ENCODE measurements around the gene POU2F1.

POU2F1 gene

DNA sequence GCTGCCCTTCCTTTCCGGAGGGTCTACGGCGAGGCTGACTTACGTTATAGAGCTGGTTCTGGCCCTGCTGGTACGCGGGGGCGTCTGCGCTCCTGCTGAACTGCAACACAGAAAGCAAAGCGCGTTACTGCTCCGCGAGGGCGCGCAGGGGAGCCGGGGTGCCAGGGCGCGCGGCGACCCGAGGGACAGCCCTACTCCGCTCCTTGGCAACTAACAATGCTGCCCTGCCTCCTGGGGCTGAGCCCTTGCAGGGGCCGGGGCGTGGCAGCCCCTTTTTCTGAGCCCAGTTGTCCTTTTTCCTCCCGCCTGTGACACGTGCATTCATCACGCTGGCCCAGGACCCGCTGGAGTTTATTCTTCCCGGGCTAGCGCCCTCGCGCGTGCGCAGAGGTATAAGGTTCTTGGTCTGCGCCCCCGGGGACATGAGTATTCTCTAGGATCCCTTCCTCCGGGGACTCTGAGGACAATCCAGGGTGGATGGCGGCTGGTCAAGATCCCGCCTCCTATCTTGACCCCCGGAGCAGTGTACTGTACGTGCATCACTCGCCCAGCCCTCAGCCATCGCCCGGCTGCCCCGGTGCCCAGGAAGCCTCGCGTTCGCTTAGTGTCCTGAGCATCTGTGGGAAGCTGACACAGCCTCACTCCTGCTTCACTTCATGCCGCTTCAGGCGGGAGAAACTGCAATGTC lies 218.8 kb downstream of the POU2F1 start:
- DNase-seq (ENCODE audit: low read depth in 1 of 2, low spot score in 1 of 2), result no peak

DNA sequence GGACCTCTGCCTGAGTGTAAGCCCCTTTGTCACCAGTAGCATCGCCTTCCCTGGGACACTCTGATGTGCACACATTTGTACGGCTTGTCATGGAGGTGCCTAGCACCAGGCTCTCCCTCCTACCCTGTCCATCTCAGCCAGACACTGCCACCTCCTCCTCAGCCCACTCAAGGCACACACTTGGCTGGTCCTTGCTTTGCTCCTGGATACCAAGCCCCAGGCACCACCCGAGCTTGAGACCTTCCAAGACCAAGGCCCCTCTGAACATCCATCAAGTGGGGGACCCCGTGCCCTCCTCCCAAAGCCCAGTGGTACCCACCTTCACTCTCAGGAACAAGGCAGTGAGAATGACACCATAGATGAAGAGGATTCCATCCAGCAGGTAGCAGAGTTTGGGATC lies 219.7 kb downstream of the POU2F1 start:
- no peak for DNase-seq (ENCODE audit: low read depth in 1 of 2, low spot score in 1 of 2)

DNA sequence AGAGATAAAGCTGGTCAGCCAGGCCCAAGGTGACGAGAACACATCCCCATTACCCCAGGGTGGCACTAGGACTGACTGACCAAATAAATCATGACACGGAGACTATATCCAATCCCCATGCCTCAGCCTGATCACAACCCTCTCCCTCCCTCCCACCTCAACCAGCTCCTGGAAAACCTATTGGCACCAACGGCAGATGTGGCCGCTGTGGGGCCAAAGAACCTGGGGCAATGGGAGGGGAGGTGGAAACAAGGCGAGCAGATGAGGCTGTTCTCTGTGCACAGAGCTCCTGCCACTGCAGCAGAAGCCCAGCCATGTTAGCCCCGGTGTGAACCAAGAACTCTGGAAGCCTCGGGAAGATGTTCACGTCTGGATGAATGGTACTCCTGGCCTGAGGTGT lies 220.1 kb downstream of the POU2F1 start:
- no peak for DNase-seq (ENCODE audit: low read depth in 1 of 2, low spot score in 1 of 2)

DNA sequence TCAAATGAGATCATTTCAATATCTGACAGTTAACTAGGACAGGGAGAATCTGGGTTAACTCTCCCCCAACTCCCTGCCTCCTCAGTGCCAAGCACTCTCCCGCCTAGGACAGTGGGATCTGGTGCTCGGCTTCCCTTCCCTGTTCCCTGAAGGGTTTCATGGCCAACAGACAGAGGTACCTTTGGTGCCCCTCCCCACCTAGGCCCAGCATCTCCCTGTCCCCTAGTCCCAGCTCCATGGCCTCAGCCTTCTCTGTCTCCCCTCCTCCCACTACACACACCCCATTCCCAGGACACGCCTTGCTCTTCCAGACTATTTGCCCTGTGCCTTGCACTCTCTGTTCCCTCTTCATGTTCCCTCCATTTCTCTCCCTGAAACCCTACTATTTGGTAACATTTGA lies 220.5 kb downstream of the POU2F1 start:
- no peak for DNase-seq (ENCODE audit: low read depth in 1 of 2, low spot score in 1 of 2)

DNA sequence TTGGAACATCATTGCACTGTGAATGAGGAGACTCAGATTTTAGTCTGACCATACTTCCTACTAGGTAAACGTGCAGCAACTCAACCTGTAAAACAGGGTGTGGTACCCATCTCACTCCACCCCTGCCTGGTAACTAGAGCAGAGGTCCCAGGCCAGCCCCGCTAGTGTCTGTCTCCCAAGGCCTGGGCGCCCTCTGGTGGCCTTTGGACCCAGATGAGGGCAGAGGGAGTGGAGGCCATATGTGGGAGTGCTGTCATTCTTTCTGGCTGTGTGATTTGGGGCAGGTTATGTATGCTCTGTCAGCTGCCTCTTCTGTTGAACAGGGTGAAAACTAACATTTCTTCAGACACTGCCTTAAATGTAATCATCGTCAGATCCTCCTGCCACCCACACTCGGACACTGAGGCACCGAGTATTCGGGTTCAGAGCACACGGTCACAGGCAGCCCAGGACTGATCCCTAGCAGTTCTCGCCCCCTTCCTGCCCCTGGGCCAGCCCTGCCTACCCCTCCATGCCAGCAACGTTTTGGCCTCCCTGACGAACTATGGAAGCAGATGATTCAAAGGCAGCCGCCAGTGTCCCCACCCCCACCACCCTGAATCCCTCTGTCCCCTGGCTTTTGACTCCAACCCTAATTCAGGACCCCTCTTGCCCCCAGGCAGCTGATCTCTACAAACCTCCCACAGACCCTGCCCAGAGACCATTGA lies 221.6 kb downstream of the POU2F1 start:
- peak; percentile 70 to 85 for DNase-seq (ENCODE audit: low read depth in 1 of 2, low spot score in 1 of 2)

DNA sequence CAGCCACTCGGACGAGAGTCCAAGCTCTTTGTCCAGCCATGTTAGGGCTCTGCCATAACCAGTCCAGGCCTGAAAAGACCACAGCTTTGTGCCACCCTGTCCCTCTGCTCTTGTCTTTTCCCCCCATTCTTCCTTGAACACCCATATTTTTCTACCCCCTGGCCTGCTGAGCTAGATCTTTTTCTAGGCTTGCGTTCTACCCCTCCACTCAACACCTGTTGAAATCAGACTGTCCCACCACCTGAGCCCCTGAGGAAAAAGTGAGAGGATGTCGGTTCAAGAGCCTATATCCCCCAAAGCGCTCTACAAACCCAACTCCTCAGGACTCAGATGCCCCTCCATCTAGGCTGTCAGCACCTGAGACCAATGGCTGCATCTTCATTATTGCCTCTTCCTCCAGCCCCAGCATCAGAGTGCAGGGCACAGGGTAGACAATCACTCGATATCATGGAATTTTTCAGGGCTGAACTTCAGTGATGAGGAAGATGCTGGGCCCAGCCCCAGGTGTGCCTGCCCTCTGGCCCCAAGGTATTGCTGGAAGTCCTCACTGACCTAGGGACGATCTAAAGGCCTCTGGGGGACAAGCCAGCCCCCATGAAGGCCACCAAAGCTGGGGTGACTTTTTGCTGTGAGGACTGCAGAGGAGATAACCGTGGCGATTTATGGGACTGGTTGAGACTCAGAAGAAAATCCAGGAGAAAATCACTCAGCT lies 222.3 kb downstream of the POU2F1 start:
- DNase-seq (ENCODE audit: low read depth in 1 of 2, low spot score in 1 of 2), result no peak

DNA sequence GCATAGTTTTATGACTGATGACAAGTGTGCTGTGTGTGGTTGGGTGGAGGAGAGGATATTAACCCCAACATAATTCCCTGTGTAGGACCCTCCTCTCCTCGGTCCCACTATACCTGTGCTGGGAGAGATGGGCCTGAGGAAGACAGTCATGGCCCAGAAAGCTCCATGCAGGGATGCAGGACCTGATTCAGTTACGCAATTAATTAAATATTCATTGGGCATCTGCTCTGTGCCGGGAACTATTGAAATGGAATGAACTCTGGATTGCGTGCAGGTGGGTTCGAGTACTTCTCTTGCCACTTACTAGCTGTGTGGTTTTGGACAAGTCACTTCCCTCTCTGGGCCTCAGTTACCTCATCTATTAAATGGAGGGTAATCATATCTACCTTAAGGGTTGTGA lies 223.1 kb downstream of the POU2F1 start:
- DNase-seq (ENCODE audit: low read depth in 1 of 2, low spot score in 1 of 2), result no peak

DNA sequence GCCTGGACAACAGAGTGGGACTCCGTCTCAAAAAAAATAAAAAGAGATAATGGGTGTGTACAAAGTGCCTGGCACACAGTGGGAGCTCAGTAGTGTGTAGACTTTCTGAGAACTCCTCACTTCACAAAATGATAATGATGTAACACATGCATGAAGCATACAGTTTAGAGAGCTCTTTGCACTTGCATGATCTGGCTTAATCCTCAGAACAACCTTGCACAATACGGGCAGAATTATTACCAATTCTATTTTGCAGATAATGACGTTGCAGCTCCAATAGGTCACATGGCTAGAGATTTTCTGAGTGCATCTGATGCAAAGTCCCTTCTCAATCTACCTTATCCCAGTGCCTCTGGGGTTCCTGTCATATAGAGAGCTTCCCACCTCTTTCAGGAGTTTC lies 226.3 kb downstream of the POU2F1 start:
- DNase-seq (ENCODE audit: low read depth in 1 of 2, low spot score in 1 of 2), result no peak

DNA sequence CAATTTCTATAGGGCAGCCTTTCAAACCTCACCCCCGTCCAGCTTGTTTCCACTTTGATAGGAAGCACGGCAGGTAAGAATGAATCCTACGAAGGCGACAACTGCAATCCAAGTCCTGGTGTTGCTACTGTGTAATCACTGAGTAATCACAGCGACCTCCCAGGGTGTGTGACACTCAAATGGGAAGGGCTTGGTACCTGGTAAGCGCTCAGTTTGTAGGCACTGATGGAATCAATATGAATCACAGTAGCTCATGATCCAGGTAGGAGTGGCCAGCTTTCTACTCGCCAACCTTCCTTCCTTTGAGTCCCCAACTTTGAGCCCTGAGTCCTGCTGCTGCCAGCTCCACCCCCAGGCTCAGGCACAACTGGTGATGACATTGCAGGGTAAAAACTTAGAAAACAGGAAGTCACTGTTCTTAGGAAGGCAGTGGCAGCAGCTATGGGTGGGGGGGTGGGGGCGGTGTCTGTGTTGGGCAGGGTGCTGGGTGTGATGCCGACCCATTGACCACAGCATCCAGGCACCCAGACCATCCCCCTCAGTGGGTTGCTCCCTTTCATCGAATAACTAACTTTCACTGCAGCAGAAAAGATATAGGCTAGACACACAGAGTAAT lies 226.9 kb downstream of the POU2F1 start:
- peak; percentile 43 to 46 for DNase-seq (ENCODE audit: low read depth in 1 of 2, low spot score in 1 of 2)

DNA sequence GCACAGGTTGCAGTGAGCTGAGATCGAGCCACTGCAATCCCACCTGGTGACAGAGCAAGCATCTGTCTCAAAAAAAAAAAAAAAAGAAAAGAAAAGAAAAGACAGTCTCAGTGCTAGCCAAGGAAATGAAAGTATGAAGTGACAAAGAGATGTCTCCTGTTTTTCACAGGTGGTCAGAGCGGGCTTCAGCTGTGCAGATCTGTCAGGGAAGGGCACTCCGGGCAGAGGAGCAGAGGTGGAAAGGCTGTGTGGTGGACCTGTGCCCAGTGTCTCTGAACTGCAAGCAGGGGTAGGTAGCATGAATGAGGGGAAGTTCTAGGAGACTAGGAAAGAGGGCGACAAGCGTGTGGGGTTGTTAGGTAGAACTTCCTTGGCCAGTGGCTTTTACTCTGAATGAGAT lies 230.2 kb downstream of the POU2F1 start:
- no peak for DNase-seq (ENCODE audit: low read depth in 1 of 2, low spot score in 1 of 2)

DNA sequence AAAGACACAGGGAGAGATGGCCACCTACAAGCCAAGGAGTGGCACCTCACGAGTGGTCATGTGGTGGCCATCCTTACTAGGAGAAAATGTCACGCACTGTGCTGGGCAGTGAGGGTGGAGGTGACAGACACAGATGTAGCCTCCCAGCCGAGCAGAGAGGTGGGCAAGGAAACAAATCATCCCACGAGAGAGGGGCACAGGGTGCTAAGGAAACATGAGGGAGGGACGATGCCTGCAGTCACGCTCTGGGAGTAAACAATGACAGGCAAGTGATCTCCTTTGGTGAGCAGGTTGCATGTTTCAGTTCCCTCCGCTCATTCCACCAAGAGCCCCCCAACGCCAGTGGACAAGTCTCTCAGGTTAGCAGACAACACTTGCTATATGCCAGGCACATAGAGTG lies 231.8 kb downstream of the POU2F1 start:
- DNase-seq (ENCODE audit: low read depth in 1 of 2, low spot score in 1 of 2), result no peak

DNA sequence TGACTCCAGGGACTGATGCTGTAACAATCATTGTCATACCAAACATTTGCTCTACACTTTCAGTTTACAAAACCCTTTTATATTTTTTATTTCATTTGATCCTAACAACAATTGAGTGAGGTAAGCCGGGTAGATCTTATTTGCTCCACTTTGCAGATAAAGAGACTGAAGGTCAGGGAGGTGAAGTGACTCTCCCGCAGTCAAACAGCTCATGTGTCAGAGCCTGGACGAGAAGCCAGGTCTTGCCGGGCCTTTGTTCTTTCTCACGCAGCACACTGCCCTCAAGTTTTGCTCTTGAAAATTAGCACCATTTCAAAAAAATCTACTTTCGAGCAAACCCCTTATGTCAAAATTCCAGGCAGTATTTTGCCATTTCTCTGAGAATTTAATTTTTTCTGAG lies 232.4 kb downstream of the POU2F1 start:
- DNase-seq (ENCODE audit: low read depth in 1 of 2, low spot score in 1 of 2), result no peak

DNA sequence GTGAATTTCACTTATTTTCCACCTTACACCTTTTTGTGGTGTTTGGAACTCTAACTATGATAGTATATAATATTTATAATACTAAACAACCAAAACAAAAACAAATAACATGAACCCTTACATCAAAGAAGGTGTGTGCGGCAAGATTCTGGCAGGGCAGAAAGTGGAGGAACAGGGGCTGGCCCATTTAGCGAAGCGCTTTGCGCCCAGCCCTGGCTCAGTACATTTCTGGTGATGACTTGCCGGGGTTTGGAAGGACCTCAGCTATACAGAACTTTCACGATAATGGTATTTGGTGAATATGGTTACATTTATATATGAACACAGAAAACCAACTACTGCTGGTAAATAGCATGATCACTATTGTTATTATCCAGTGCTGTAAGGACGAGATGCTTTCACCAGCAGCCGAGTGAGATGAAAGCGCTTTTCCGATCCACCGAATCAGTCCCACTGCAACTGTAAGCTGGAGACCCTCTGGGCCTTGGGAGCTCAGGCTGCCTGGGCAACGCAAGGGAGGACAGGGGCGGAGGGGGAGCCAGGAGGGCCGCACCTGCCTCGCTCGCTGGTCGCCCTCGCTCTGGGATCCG lies 233.7 kb downstream of the POU2F1 start:
- DNase-seq (ENCODE audit: low read depth in 1 of 2, low spot score in 1 of 2), result no peak

DNA sequence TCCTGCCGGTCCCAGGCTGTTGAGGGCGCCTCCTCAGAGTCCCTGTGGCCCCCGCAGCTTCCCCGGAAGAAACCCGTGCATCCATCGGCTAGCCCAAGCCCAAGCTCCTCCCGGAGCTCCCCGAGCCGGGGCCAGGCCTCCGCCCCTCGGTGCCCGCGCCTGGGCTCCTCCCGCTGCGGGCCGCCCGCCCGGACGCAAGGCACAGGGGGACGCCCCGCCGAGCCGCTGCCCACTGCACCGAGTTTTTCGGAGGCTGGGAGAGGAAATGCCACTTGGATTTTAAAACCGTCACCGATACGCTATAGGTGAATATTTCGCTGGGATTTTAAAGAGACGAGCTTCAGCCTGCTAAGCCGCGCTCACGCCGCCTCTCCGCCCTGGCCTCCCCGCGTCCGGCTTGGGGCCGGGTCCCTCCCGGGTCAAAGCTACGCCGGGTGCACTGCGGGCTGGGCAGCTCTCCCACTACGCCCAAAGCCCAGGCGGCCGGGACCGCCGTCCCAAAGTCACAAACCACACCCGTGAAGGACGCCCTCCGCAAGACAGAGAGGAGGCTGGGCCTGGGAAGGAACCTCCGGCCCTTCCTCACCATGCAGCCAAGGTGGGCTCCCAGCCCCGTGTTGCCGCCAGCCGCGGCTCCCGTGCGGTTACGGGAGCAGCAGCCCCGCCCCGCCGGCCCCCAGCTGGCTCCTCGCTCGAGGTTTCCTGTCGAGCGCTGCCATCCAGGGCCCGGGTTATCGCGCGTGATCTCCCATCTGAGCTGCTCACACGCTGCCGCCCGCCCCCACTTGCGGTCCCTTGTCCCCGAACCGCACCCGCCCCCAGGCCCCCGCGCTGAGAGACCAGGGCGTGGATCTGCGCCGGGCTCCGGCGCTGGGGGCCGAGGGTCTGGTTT lies 234.5 kb downstream of the POU2F1 start:
- DNase-seq (ENCODE audit: low read depth in 1 of 2, low spot score in 1 of 2), result peak; percentile 57 to 64

DNA sequence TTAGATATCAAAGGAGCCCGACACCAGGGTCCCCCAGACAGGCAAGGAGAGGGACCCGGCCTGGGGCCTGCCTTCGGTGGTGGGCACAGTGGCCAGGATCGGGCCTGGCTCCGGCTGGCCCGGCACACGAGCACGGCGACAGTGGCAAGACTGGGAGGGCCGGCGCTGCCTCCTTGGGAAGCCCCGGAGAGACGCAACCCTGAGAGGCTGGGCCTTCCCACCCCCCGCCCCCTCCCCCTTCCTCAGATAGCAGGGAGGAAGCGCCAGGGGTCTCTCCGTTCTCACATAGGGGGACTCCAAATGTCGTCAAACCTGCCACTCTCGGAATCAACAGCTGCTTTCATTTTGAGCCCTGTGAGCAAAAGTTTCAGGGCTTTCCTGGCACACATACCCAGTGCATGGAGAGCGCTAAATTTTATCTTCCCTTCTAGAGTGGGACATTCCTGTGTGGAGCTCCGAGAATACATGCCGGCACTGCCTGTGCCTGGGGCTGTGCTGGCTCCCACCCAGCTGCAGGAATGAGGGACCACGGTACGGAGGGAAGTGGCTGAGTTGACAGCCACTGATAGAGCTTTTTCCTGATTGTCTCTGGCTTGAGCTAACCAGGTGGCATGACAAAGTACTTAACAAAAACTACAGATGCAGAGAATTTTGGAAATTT lies 235.2 kb downstream of the POU2F1 start:
- peak in 1 of 2 donors; percentile 42 for DNase-seq (ENCODE audit: low read depth in 1 of 2, low spot score in 1 of 2)

DNA sequence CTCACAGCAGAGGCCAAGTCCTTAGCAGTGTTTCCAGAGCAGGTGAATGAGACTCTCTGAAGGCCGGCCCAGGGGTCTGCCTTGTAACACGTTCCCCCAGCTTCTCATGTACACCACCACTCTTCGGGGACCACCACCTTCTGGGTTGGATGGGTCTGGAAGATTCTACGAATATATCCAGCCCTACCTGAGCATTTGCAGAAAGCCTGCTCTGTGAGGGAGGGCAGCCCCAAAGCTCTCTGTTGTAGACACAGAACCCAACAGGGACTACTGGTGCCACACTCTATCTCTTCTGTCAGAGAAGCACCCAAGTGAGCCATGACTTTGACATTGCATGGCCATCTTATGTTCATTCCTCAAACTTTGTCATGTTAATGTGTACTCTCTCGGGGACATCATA lies 235.8 kb downstream of the POU2F1 start:
- no peak for DNase-seq (ENCODE audit: low read depth in 1 of 2, low spot score in 1 of 2)

DNA sequence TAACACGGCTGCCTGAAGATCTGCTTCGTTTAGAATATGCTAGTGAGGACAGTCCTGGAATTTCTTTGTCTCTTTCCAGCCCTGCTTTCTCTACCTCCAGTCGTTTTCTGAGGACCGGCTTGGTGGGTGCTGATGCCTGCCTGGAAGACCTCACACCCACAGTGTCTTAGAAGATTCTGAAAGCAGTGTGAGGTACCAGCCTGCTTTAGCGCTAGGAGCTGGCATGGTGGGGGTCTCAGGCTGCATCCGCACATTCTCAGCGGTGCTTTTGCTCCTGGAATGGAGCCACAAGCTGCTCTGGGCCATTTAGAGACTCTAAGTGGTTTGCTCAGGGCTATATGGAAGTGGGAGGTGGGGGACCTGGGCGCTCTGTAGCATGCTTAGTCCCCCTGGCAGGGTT lies 236.2 kb downstream of the POU2F1 start:
- no peak for DNase-seq (ENCODE audit: low read depth in 1 of 2, low spot score in 1 of 2)

DNA sequence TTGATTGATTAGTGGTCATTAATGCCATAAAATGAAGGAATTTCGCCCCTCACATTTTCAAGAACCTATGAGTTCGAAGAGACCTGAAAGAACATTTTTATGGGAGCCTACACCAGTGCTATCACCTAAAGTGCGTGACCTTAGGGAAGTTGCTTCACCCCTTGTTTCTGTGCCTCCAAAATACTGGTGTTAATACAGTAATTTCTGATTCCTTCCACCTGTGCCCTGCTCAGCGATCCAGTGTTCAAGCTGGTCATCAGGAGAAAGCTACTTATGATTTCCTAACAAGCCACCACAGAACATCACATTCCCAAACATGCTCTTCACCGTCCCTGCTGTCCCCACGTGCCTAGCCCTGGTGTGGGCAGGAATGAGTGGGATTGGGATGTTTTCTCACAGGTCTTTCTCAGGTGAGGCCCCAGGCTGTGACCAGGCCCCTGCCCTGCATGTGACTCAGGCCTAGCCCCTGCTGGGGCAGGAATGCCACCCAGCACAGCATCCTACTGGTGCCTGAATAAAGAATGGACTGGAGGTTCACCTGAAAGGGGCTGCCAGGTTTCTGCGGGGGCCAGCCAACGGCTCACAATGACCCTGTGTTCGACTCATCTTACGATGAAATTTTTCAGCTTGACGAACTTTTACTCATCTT lies 237.4 kb downstream of the POU2F1 start:
- DNase-seq (ENCODE audit: low read depth in 1 of 2, low spot score in 1 of 2), result no peak

DNA sequence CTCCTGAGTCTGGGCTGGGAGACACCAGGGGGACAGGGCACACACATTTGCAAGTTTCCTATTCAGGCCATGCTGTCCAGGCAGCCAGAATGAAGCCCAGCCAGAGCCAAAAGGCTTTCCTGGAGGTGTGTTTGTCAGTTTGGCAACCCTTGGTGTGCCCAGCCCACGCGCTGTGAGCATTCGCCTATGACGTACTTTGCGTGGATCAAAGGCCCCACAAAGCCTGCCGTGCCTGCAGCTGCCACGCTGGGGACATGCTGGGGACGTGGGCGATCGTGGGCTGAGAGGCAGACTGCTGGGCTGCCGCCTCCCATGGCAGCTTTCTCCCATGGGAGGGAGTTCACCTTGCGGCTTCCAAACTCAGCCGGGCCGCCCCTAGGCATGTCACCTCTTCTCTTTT lies 240.2 kb downstream of the POU2F1 start:
- peak in 1 of 2 donors; percentile 45 for DNase-seq (ENCODE audit: low read depth in 1 of 2, low spot score in 1 of 2)
